ENCODE results near the gene MCMBP.

GRCh38 chr10:119827430-119827829 is 45.2 kb downstream of the MCMBP start:
- TF ChIP-seq CTCF (IDR thresholded peaks at IDR 0.05; ENCODE audit: low read depth, low read length) (no peak), EZH2phosphoT487 (IDR thresholded peaks at IDR 0.05; ENCODE audit: low read depth) (no peak)

Data from OCI-LY3 (cell line).